Smooth muscle cell (in vitro differentiated cells): ENCODE data around the gene ZNF569. TPM values are rescaled to one million over a fixed set of nuclear protein-coding genes. Genes with fewer than 3 reads are reported as not detected.

Experiments used
- DNase-seq: peaks from one replicate; lab custom pipeline; 2025; ENCODE audit not compliant: unreplicated experiment; lab: John Stamatoyannopoulos, UW
- H2AFZ ChIP-seq: fragments of 200-600 bp; sonication (generic); 2 replicates; pipeline ENCODE4 v1.6.0; 2016; ENCODE audit warnings: antibody characterized with exemption, low read depth, mild to moderate bottlenecking
- H3F3A ChIP-seq: fragments of 200-600 bp; sonication (generic); 2 replicates; pipeline ENCODE4 v1.6.0; 2017; ENCODE audit warnings: antibody characterized with exemption, low read depth
- H3K27ac ChIP-seq: fragments of 200-600 bp; sonication (generic); 2 replicates; pipeline ENCODE4 v1.5.1; 2016; ENCODE audit warnings: low read depth, mild to moderate bottlenecking
- H3K27me3 ChIP-seq: fragments of 200-600 bp; sonication (generic); 2 replicates; pipeline ENCODE4 v1.6.1; 2016; ENCODE audit warnings: low read depth, mild to moderate bottlenecking
- H3K36me3 ChIP-seq: fragments of 200-600 bp; sonication (generic); 2 replicates; pipeline ENCODE4 v1.5.1; 2016; ENCODE audit warnings: low read depth
- H3K4me1 ChIP-seq: fragments of 200-600 bp; sonication (generic); 2 replicates; pipeline ENCODE4 v1.5.1; 2016; ENCODE audit warnings: low read depth
- H3K4me2 ChIP-seq: fragments of 200-600 bp; sonication (generic); 2 replicates; pipeline ENCODE4 v1.6.0; 2016; ENCODE audit warnings: mild to moderate bottlenecking
- H3K4me3 ChIP-seq: fragments of 200-600 bp; sonication (generic); 2 replicates; pipeline ENCODE4 v1.5.1; 2016; ENCODE audit warnings: mild to moderate bottlenecking
- H3K79me2 ChIP-seq: fragments of 200-600 bp; sonication (generic); 2 replicates; pipeline ENCODE4 v1.6.0; 2016; ENCODE audit warnings: low read depth, mild to moderate bottlenecking
- H3K9ac ChIP-seq: fragments of 200-600 bp; sonication (generic); 2 replicates; pipeline ENCODE4 v1.6.0; 2016; ENCODE audit warnings: low read depth
- H3K9me3 ChIP-seq: fragments of 200-600 bp; sonication (generic); replicated peaks from 2 replicates; pipeline ENCODE4 v1.5.1; 2016; ENCODE audit warnings: low read depth
- H4K20me1 ChIP-seq: fragments of 200-600 bp; sonication (generic); 2 replicates; pipeline ENCODE4 v1.6.0; 2016; ENCODE audit warnings: low read depth
- WGBS: methylation state at CpG from one replicate; pipeline ENCODE4 v1.1.7; 2016; ENCODE audit warnings: low lambda C conversion rate; 5-methylcytosine and 5-hydroxymethylcytosine counted together
- polyA plus RNA-seq: library from polyadenylated mRNA; unstranded; fragments of >200 nt; fragmentation: Nextera tagmentation; extraction: Ambion mirVana; gene quantifications from 2 replicates; pipeline ENCODE4 v1.2.1, GENCODE V29; 2016
- total RNA-seq: library from RNA; depleted of rRNA; stranded (reverse); fragments of >200 nt; gene quantifications from 2 replicates; pipeline ENCODE4 v1.2.3, GENCODE V29; 2014
- TF ChIP-seq, protein P1 (sequence below): fragments of 200-600 bp; sonication (generic); IDR thresholded peaks from 2 replicates; pipeline ENCODE4 v1.5.1; 2017; ENCODE audit warnings: borderline replicate concordance, mild to moderate bottlenecking, antibody characterized with exemption; ENCODE audit not compliant: insufficient read depth, poor library complexity, severe bottlenecking

ZNF569 gene
- 6.6 and 10.1 TPM in 2 replicates for total RNA-seq
- polyA plus RNA-seq = 3.8 and 4.1 TPM in 2 replicates

DNA sequence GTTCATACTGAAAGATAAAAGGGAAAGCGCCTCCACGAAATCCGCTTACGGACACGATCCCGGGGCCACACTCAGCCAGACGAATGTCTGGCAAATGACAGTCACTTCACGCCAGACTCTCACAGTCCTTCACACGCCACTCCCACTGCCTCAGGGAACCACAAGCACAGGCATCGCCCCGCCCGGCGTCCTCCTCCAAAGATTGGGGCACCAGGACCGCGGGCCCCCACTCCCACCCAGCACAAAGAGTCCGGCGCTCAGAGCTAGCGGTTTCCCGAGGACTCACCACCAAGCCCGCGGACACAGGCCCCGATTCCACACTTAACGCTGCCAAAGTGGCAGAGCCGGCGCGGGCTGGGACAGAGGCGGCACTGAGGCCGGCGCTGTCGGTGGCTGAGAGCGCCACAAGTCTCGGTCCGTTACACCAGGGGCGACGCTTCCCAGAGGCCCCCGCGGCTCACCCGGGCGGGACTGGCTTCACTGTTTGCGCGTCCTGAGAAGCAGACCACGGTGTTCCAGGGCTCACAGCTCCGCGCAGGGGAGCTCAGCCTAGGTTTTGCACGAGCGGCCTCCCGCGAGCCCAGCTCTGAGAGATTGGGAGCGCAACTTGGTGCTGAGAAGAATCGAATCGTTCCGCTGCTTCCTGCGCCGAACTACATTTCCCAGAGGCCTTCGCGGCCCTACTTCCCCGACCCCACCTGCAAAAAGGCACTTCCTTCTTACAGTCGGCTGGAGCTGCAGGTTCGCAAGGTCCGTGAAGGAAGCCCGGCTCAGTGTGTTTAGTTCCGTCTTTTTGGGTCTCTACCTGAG is at the start of gene ZNF569:
ZNF569 (minus strand) TSS at position 647 of the 810 bp plus-strand sequence. CDS start 22,523 bp downstream, outside the sequence.
- no peaks in the 10 kb centered on the region for H3K27me3 ChIP-seq
- under 1% methylated on average over 59 of the region's 62 CpGs for WGBS

GRCh38 chr19:37513397-37513796 is 46.2 kb upstream of the ZNF569 start:
- Histone ChIP-seq H3K36me3 (peaks cover 23% of the 10 kb centered on the region), H3K9ac (no peak overlapping the region), H4K20me1 (no peaks in the 10 kb centered on the region), H3K4me2 (no peak overlapping the region), H3K27ac (no peak overlapping the region), H3K9me3 (peaks cover 8% of the 10 kb centered on the region), H3K4me3 (no peak overlapping the region), H3K27me3 (no peaks in the 10 kb centered on the region), H3K79me2 (no peaks in the 10 kb centered on the region), H3F3A (no peaks in the 10 kb centered on the region), H2AFZ (no peak overlapping the region), H3K4me1 (no peaks in the 10 kb centered on the region)
- no peak for DNase-seq
- WGBS = 76% methylated on average over 2 of the region's 2 CpGs
- TF ChIP-seq, protein P1, sequence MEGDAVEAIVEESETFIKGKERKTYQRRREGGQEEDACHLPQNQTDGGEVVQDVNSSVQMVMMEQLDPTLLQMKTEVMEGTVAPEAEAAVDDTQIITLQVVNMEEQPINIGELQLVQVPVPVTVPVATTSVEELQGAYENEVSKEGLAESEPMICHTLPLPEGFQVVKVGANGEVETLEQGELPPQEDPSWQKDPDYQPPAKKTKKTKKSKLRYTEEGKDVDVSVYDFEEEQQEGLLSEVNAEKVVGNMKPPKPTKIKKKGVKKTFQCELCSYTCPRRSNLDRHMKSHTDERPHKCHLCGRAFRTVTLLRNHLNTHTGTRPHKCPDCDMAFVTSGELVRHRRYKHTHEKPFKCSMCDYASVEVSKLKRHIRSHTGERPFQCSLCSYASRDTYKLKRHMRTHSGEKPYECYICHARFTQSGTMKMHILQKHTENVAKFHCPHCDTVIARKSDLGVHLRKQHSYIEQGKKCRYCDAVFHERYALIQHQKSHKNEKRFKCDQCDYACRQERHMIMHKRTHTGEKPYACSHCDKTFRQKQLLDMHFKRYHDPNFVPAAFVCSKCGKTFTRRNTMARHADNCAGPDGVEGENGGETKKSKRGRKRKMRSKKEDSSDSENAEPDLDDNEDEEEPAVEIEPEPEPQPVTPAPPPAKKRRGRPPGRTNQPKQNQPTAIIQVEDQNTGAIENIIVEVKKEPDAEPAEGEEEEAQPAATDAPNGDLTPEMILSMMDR = no peak

More for the DNA sequence above, at the start of gene ZNF569:
- H3K9me3 ChIP-seq = peaks cover 16% of the 10 kb centered on the region
- peak within 1 kb of the TSS; percentile 54 for H3K9ac ChIP-seq
- peaks cover 35% of the 10 kb centered on the region for H3K79me2 ChIP-seq
- no peaks in the 10 kb centered on the region for H3F3A ChIP-seq
- peak within 1 kb of the TSS; percentile 68 for H3K27ac ChIP-seq
- peak within 1 kb of the TSS; percentile 94 for H3K4me2 ChIP-seq
- peaks cover 38% of the 10 kb centered on the region for H3K36me3 ChIP-seq
- peaks cover 7% of the 10 kb centered on the region for H3K4me1 ChIP-seq
- no peaks in the 10 kb centered on the region for H4K20me1 ChIP-seq
- TF ChIP-seq, protein P1 = no peak
- peak within 1 kb of the TSS; percentile 87 for H2AFZ ChIP-seq
- peak within 1 kb of the TSS; percentile 84 for H3K4me3 ChIP-seq
- DNase-seq = peak; percentile 72

DNA sequence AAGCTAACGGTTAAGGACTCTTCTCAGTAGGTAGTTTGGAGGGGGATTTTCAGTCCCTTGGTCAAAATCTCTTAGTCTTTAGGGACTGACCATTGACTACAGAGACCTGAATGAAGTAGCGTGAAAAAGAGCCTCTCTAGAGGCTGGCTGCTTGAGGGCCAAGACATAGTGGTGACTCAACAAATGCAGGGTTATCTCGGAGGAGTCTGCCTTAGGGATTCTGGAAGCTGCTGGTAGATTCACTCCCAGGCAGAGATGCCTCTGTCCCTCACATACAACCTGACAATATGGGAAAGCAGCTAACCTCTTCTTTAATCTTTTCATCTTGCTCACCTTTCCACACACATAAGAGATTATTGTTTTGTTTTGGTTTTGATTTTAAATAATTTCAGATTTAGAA is 44.6 kb upstream of the ZNF569 start:
- DNase-seq = no peak
- Histone ChIP-seq H3K79me2 (no peaks in the 10 kb centered on the region), H4K20me1 (no peaks in the 10 kb centered on the region), H3K4me3 (no peak overlapping the region), H3K27ac (no peak overlapping the region), H2AFZ (no peak overlapping the region), H3F3A (no peaks in the 10 kb centered on the region), H3K27me3 (no peaks in the 10 kb centered on the region), H3K9ac (no peak overlapping the region), H3K9me3 (peaks cover 8% of the 10 kb centered on the region), H3K36me3 (peaks cover 23% of the 10 kb centered on the region), H3K4me1 (peaks cover 7% of the 10 kb centered on the region), H3K4me2 (no peak overlapping the region)
- WGBS = 88% methylated on average over 3 of the region's 3 CpGs
- TF ChIP-seq, protein P1 = no peak

GRCh38 chr19:37511186-37511585 is 43.9 kb upstream of the ZNF569 start:
- Histone ChIP-seq H3K27ac (no peak overlapping the region), H3K9me3 (peaks cover 8% of the 10 kb centered on the region), H2AFZ (no peak overlapping the region), H3K9ac (no peak overlapping the region), H3K4me3 (no peak overlapping the region), H4K20me1 (no peaks in the 10 kb centered on the region), H3K27me3 (no peaks in the 10 kb centered on the region), H3K4me1 (peaks cover 7% of the 10 kb centered on the region), H3K79me2 (no peaks in the 10 kb centered on the region), H3K36me3 (peaks cover 23% of the 10 kb centered on the region), H3K4me2 (no peak overlapping the region), H3F3A (no peaks in the 10 kb centered on the region)
- 94% methylated on average over 3 of the region's 3 CpGs for WGBS
- DNase-seq = no peak
- TF ChIP-seq, protein P1 = no peak
